HL-60 (cell line): ENCODE data around the gene SUSD1.

Experiments
- DNase-seq, 2 experiments: peaks; one replicate each; pipeline ENCODE4 v3.0.0-alpha.2; 2010 to 2020; ENCODE audit warnings: low read depth in 1 of 2, low spot score in 1 of 2
- H3K27ac ChIP-seq: fragments of 250-450 bp; sonication (Bioruptor Pico); replicated peaks from 2 replicates; pipeline ENCODE4 v1.5.1; 2020; ENCODE audit warnings: mild to moderate bottlenecking, moderate library complexity
- H3K27me3 ChIP-seq: fragments of 250-450 bp; sonication (Bioruptor Pico); 2 replicates; pipeline ENCODE4 v1.5.1; 2021; ENCODE audit warnings: mild to moderate bottlenecking, moderate library complexity; ENCODE audit not compliant: insufficient read depth, poor library complexity, severe bottlenecking
- H3K4me3 ChIP-seq: replicated peaks from 2 replicates; pipeline ENCODE4 v1.5.1; 2011; ENCODE audit warnings: mild to moderate bottlenecking, control low read depth, low read length; ENCODE audit not compliant: insufficient read depth
- CTCF ChIP-seq: IDR thresholded peaks from one replicate; pipeline ENCODE4 v1.5.1; 2011; ENCODE audit warnings: low read length, control low read depth, inconsistent platforms; ENCODE audit not compliant: insufficient read depth
- GABPA ChIP-seq: IDR thresholded peaks from 2 replicates; pipeline ENCODE4 v1.6.1; 2012; ENCODE audit warnings: low read depth
- POLR2AphosphoS5 ChIP-seq: IDR thresholded peaks from 2 replicates; pipeline ENCODE4 v1.6.1; 2012; ENCODE audit warnings: low read depth
- REST ChIP-seq: IDR thresholded peaks from 2 replicates; pipeline ENCODE4 v1.6.1; 2012; ENCODE audit warnings: low read depth; ENCODE audit not compliant: insufficient replicate concordance
- SPI1 ChIP-seq: IDR thresholded peaks from 2 replicates; pipeline ENCODE4 v1.6.1; 2012; ENCODE audit warnings: low read depth, mild to moderate bottlenecking, borderline replicate concordance

SUSD1 gene

GRCh38 chr9:112104901-112105300 is 70.2 kb downstream of the SUSD1 start:
- Histone ChIP-seq H3K4me3 (no peak overlapping the region), H3K27me3 (no peaks in the 10 kb centered on the region), H3K27ac (peak overlapping the region; percentile 56)
- no peak for DNase-seq
- no peak for TF ChIP-seq CTCF
- no peak for TF ChIP-seq REST
- TF ChIP-seq POLR2AphosphoS5, result no peak
- TF ChIP-seq SPI1, result peak; percentile 76
- TF ChIP-seq GABPA, result no peak

GRCh38 chr9:112104401-112104800 is 70.7 kb downstream of the SUSD1 start:
- Histone ChIP-seq H3K4me3 (no peak overlapping the region), H3K27ac (peak overlapping the region; percentile 56), H3K27me3 (no peaks in the 10 kb centered on the region)
- DNase-seq, result no peak
- TF ChIP-seq CTCF, result no peak
- TF ChIP-seq GABPA, result no peak
- TF ChIP-seq SPI1, result no peak
- no peak for TF ChIP-seq POLR2AphosphoS5
- TF ChIP-seq REST, result no peak

GRCh38 chr9:112103405-112103804 is 71.7 kb downstream of the SUSD1 start:
- no peak overlapping the region for H3K4me3 ChIP-seq
- no peak for TF ChIP-seq POLR2AphosphoS5
- no peak for TF ChIP-seq CTCF
- TF ChIP-seq GABPA, result no peak
- TF ChIP-seq SPI1, result no peak
- no peak overlapping the region for H3K27ac ChIP-seq
- H3K27me3 ChIP-seq, result no peaks in the 10 kb centered on the region
- no peak for DNase-seq
